Measurements from ENCODE around the gene INSR. TPM values are rescaled to one million over a fixed set of nuclear protein-coding genes. Genes with fewer than 3 reads are reported as not detected.

The INSR gene
- total RNA-seq, 4 donors from 2014 or later: 54.0 to 226 (median 71.1) TPM

DNA sequence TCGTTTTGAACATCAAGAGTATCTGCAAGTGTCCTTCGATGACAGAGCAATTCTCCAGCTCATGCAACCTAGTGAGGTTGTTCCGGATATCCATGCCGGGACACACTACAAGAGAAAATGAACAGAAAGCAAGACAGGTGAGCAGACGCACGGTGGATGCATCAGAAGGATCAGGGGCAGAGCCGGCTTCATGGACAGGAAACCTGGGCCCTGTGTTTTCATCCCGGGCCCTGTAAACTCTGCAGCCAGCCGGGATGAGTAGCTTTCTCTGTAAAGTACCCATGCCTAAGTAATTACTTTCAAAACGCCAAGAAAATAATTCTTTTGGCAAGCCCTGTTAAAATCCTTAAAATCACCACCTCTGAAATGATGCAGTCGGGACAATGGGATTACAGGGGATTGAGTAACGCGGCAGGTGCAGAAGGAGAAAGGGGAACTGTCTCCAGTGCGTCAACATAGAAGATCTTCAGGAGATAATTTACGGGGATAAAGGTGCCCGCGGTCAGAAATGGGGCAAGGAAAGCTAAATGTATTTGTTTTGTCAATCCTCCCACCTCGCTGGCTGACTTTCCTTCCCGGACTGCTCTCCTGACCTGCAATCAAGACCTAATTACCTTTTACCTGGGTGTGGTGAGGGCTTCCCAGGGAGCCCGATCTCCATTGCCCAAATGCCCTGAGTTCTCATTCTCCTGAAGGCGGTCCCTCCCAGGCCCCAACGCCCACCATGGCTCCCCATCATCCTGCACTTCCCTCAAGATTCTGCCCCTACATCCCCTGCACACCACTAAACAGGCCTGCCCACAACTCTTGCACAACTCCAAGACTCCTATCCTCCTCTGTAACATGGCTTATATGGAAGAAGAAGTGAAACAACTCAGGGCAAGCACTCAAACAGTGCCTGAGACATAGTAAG lies 26.2 kb downstream of the INSR start:
- Histone ChIP-seq H3K9me3 (no peaks in the 10 kb centered on the region), H3K27ac (peak overlapping the region in 1 of 4 donors; percentile 77), H3K36me3 (peaks cover 0 to 13% of the 10 kb centered on the region in 2 donors), H3K27me3 (no peaks in the 10 kb centered on the region), H3K4me1 (peaks cover 14 to 25% of the 10 kb centered on the region in 2 donors), H3K4me3 (no peak overlapping the region)
- intact Hi-C loops (cut with DNase I; ENCODE audit: low total_unique reads) (no loop called here), in situ Hi-C loops (cut with MboI; ENCODE audit: low sequenced_read_pairs in 4 of 4) (no loop called here)
- ATAC-seq (no peak), DNase-seq (no peak)
- no peak for TF ChIP-seq POLR2A (IDR thresholded peaks at IDR 0.05)
- TF ChIP-seq, protein P1, sequence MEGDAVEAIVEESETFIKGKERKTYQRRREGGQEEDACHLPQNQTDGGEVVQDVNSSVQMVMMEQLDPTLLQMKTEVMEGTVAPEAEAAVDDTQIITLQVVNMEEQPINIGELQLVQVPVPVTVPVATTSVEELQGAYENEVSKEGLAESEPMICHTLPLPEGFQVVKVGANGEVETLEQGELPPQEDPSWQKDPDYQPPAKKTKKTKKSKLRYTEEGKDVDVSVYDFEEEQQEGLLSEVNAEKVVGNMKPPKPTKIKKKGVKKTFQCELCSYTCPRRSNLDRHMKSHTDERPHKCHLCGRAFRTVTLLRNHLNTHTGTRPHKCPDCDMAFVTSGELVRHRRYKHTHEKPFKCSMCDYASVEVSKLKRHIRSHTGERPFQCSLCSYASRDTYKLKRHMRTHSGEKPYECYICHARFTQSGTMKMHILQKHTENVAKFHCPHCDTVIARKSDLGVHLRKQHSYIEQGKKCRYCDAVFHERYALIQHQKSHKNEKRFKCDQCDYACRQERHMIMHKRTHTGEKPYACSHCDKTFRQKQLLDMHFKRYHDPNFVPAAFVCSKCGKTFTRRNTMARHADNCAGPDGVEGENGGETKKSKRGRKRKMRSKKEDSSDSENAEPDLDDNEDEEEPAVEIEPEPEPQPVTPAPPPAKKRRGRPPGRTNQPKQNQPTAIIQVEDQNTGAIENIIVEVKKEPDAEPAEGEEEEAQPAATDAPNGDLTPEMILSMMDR (IDR thresholded peaks at IDR 0.05 in 4 of 5, conservative IDR thresholded peaks at IDR 0.05 in 1 of 5): no peak

DNA sequence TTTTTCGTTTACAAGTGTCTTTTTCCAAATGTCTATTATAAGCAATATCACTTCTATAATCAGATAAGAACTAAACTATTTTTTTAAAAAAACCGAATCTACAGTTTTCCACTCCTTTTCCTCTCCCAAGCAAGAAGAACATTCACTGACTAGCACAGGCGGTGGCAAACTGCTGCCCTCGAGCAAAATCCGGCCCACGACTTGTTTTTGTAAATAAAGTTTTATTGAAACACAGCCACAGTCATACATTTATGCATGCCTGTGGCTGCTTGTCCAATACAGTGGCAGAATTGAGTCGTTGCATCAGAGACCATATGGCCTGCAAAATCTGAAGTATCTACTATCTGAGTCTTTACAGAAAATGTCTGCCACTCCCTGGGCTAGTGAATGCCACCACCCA lies 27.4 kb downstream of the INSR start:
- intact Hi-C loops (cut with DNase I; ENCODE audit: low total_unique reads): loop anchor here (1.0 kb wide), 1 partner anchor 27 kb away; the partner anchor contains the start of gene INSR
- in situ Hi-C loops (cut with MboI; ENCODE audit: low sequenced_read_pairs in 4 of 4): no loop called here
- TF ChIP-seq, protein P1 (IDR thresholded peaks at IDR 0.05 in 4 of 5, conservative IDR thresholded peaks at IDR 0.05 in 1 of 5): no peak
- no peak for TF ChIP-seq POLR2A (IDR thresholded peaks at IDR 0.05)
- Histone ChIP-seq H3K36me3 (peaks cover 0 to 13% of the 10 kb centered on the region in 2 donors), H3K4me1 (peaks cover 20 to 37% of the 10 kb centered on the region in 2 donors), H3K27ac (peak overlapping the region in 3 of 4 donors; percentile 74 to 77 (median 75)), H3K4me3 (no peak overlapping the region), H3K9me3 (no peaks in the 10 kb centered on the region), H3K27me3 (no peaks in the 10 kb centered on the region)
- no peak for DNase-seq
- no peak for ATAC-seq

DNA sequence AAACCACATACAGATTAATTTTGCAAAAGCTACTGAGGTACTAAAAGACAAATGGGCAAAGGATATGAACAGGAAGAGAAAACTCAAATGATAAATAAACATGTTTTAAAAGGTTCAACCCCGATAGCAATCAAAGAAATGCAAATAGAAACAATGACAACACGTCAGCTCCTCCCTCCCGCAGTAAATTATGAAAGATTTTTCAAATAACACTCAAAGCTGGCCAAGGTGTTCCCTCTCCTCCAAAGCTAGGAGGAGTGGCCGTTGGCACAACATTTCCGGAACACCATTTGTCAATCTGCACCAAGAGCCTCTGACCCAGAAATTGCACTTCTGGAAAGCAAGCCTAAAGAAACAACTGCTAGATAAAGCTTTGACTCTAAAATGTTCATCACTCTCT lies 28.3 kb downstream of the INSR start:
- Histone ChIP-seq H3K27ac (peak overlapping the region; percentile 40 to 77 (median 74)), H3K4me3 (no peak overlapping the region), H3K27me3 (no peaks in the 10 kb centered on the region), H3K36me3 (peaks cover 0 to 13% of the 10 kb centered on the region in 2 donors), H3K9me3 (no peaks in the 10 kb centered on the region), H3K4me1 (peaks cover 20 to 46% of the 10 kb centered on the region in 2 donors)
- DNase-seq: peak; percentile 53 to 63
- in situ Hi-C loops (cut with MboI; ENCODE audit: low sequenced_read_pairs in 4 of 4): no loop called here
- TF ChIP-seq, protein P1 (IDR thresholded peaks at IDR 0.05 in 4 of 5, conservative IDR thresholded peaks at IDR 0.05 in 1 of 5): no peak
- no peak for TF ChIP-seq POLR2A (IDR thresholded peaks at IDR 0.05)
- intact Hi-C loops (cut with DNase I; ENCODE audit: low total_unique reads): loop anchor here (1.0 kb wide), 1 partner anchor 28 kb away; the partner anchor contains the start of gene INSR
- ATAC-seq: peak; percentile 90 to 96

DNA sequence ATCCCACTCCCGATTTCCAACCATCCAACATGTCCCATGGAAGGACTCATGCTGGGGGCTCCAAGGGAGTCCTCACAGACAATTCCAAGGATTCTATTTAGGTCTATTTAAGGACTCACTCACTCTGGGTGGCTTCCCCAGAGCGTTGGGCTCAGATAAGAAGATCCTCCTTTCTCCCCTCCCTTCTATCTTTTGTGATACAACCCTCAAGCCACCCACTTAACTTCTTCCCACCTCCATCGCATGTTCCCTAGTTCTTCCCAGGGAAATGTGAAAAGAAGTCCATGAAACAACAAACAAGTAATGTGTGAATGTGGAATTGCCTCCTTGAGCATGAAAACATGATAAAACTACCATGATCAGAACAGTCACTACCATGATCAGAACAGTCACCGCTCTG lies 29.4 kb downstream of the INSR start:
- in situ Hi-C loops (cut with MboI; ENCODE audit: low sequenced_read_pairs in 4 of 4): no loop called here
- Histone ChIP-seq H3K27ac (peak overlapping the region; percentile 40 to 77 (median 74)), H3K4me3 (no peak overlapping the region), H3K9me3 (no peaks in the 10 kb centered on the region), H3K4me1 (peaks cover 29 to 57% of the 10 kb centered on the region in 2 donors), H3K27me3 (no peaks in the 10 kb centered on the region), H3K36me3 (peaks cover 0 to 13% of the 10 kb centered on the region in 2 donors)
- TF ChIP-seq, protein P1 (IDR thresholded peaks at IDR 0.05 in 4 of 5, conservative IDR thresholded peaks at IDR 0.05 in 1 of 5): no peak
- no peak for TF ChIP-seq POLR2A (IDR thresholded peaks at IDR 0.05)
- intact Hi-C loops (cut with DNase I; ENCODE audit: low total_unique reads): no loop called here
- ATAC-seq (no peak), DNase-seq (no peak)

All from gastrocnemius medialis (tissue), 4 donors.